ENCODE results near the gene GORASP2. TPM values are rescaled to one million over a fixed set of nuclear protein-coding genes. Genes with fewer than 3 reads are reported as not detected.

The GORASP2 gene
- total and polyA plus RNA-seq, 2 donors from 2014 or later = 40.4 to 70.4 TPM

GRCh38 chr2:170940066-170940465 lies 11.0 kb downstream of the GORASP2 start:
- FAIRE-seq = no peak
- peaks cover 0 to 6% (median 0%) of the 10 kb centered on the region in 3 donors for H3K4me1 ChIP-seq (ENCODE audit: control insufficient read depth in 2 of 3, insufficient read depth in 2 of 3, low read depth in 1 of 3, low read length in 3 of 3)
- no peak for TF ChIP-seq CTCF (IDR thresholded peaks at IDR 0.05; ENCODE audit: borderline replicate concordance, extremely low read depth, insufficient read depth)

GRCh38 chr2:170942615-170943014 lies 13.6 kb downstream of the GORASP2 start:
- Histone ChIP-seq H3K27me3 (ENCODE audit: control insufficient read depth, insufficient read depth, low read length) (no peaks in the 10 kb centered on the region), H3K9me3 (ENCODE audit: control insufficient read depth in 2 of 3, insufficient read depth in 1 of 3, low read length in 3 of 3) (no peaks in the 10 kb centered on the region), H3K36me3 (ENCODE audit: control insufficient read depth in 2 of 3, insufficient read depth in 3 of 3, low read length in 3 of 3) (no peaks in the 10 kb centered on the region), H3K4me3 (ENCODE audit: low read length in 3 of 3) (no peak overlapping the region), H3K27ac (ENCODE audit: low read depth in 2 of 2, low read length in 2 of 2) (no peak overlapping the region), H3K4me1 (ENCODE audit: control insufficient read depth in 2 of 3, insufficient read depth in 2 of 3, low read depth in 1 of 3, low read length in 3 of 3) (peaks cover 0 to 6% (median 0%) of the 10 kb centered on the region in 3 donors), H3K9ac (ENCODE audit: low read length in 3 of 3) (no peak overlapping the region)
- no peak for TF ChIP-seq CTCF (IDR thresholded peaks at IDR 0.05; ENCODE audit: borderline replicate concordance, extremely low read depth, insufficient read depth)
- no peak for FAIRE-seq
- intact Hi-C loops (cut with DNase I) = no loop called here
- DNase-seq = no peak

More at GRCh38 chr2:170940066-170940465, 11.0 kb downstream of the GORASP2 start:
- Histone ChIP-seq H3K27me3 (ENCODE audit: control insufficient read depth, insufficient read depth, low read length) (no peaks in the 10 kb centered on the region), H3K4me3 (ENCODE audit: low read length in 3 of 3) (no peak overlapping the region), H3K36me3 (ENCODE audit: control insufficient read depth in 2 of 3, insufficient read depth in 3 of 3, low read length in 3 of 3) (no peaks in the 10 kb centered on the region), H3K9ac (ENCODE audit: low read length in 3 of 3) (no peak overlapping the region), H3K27ac (ENCODE audit: low read depth in 2 of 2, low read length in 2 of 2) (no peak overlapping the region), H3K9me3 (ENCODE audit: control insufficient read depth in 2 of 3, insufficient read depth in 1 of 3, low read length in 3 of 3) (no peaks in the 10 kb centered on the region)
- no peak for DNase-seq
- intact Hi-C loops (cut with DNase I) = no loop called here

GRCh38 chr2:170943041-170943440 lies 14.0 kb downstream of the GORASP2 start:
- Histone ChIP-seq H3K4me1 (ENCODE audit: control insufficient read depth in 2 of 3, insufficient read depth in 2 of 3, low read depth in 1 of 3, low read length in 3 of 3) (peaks cover 0 to 6% (median 0%) of the 10 kb centered on the region in 3 donors), H3K27ac (ENCODE audit: low read depth in 2 of 2, low read length in 2 of 2) (no peak overlapping the region), H3K4me3 (ENCODE audit: low read length in 3 of 3) (no peak overlapping the region), H3K9me3 (ENCODE audit: control insufficient read depth in 2 of 3, insufficient read depth in 1 of 3, low read length in 3 of 3) (no peaks in the 10 kb centered on the region), H3K36me3 (ENCODE audit: control insufficient read depth in 2 of 3, insufficient read depth in 3 of 3, low read length in 3 of 3) (no peaks in the 10 kb centered on the region), H3K27me3 (ENCODE audit: control insufficient read depth, insufficient read depth, low read length) (no peaks in the 10 kb centered on the region), H3K9ac (ENCODE audit: low read length in 3 of 3) (no peak overlapping the region)
- no peak for FAIRE-seq
- intact Hi-C loops (cut with DNase I) = no loop called here
- no peak for TF ChIP-seq CTCF (IDR thresholded peaks at IDR 0.05; ENCODE audit: borderline replicate concordance, extremely low read depth, insufficient read depth)
- no peak for DNase-seq

GRCh38 chr2:170943596-170943995 lies 14.5 kb downstream of the GORASP2 start:
- no peak for FAIRE-seq
- peaks cover 0 to 6% (median 0%) of the 10 kb centered on the region in 3 donors for H3K4me1 ChIP-seq (ENCODE audit: control insufficient read depth in 2 of 3, insufficient read depth in 2 of 3, low read depth in 1 of 3, low read length in 3 of 3)

More at GRCh38 chr2:170943596-170943995, 14.5 kb downstream of the GORASP2 start:
- H3K4me3 ChIP-seq (ENCODE audit: low read length in 3 of 3) = no peak overlapping the region
- H3K27me3 ChIP-seq (ENCODE audit: control insufficient read depth, insufficient read depth, low read length) = no peaks in the 10 kb centered on the region
- intact Hi-C loops (cut with DNase I) = no loop called here
- no peak overlapping the region for H3K27ac ChIP-seq (ENCODE audit: low read depth in 2 of 2, low read length in 2 of 2)
- DNase-seq = no peak
- H3K9ac ChIP-seq (ENCODE audit: low read length in 3 of 3) = no peak overlapping the region
- H3K9me3 ChIP-seq (ENCODE audit: control insufficient read depth in 2 of 3, insufficient read depth in 1 of 3, low read length in 3 of 3) = no peaks in the 10 kb centered on the region
- H3K36me3 ChIP-seq (ENCODE audit: control insufficient read depth in 2 of 3, insufficient read depth in 3 of 3, low read length in 3 of 3) = no peaks in the 10 kb centered on the region
- TF ChIP-seq CTCF (IDR thresholded peaks at IDR 0.05; ENCODE audit: borderline replicate concordance, extremely low read depth, insufficient read depth) = no peak

All from kidney (tissue), 14 donors.